ENCODE data around the gene EOLA1.
"Not testable (repeated sequence)": the region's sequence is repeated elsewhere in the genome, so short reads cannot be mapped to it uniquely, and the experiment has no call there.

The EOLA1 gene

GRCh38 chrX:149522916-149523315 is 17.9 kb upstream of the EOLA1 start:
- Mint-ChIP-seq H3K36me3 (no peaks in the 10 kb centered on the region), H3K4me1 (peaks cover 2% of the 10 kb centered on the region), H3K9me3 (no peaks in the 10 kb centered on the region), H3K27me3 (no peaks in the 10 kb centered on the region), H3K4me3 (no peak overlapping the region), H3K27ac (peak overlapping the region; percentile 17)
- DNase-seq (ENCODE audit: low spot score in 2 of 2) (no peak), ATAC-seq (ENCODE audit: low read depth) (no peak)

- not testable (repeated sequence) for H3K4me3 Mint-ChIP-seq, H3K9me3 Mint-ChIP-seq, H3K4me1 Mint-ChIP-seq, H3K36me3 Mint-ChIP-seq, H3K27me3 Mint-ChIP-seq
- peak overlapping the region; percentile 87 for H3K27ac Mint-ChIP-seq
- ATAC-seq (ENCODE audit: low read depth) = peak; percentile 87
- DNase-seq (ENCODE audit: low spot score in 2 of 2) = peak in 1 of 2 donors; percentile 30
Observed at GRCh38 chrX:149525389-149525788, 15.4 kb upstream of the EOLA1 start.

- H3K27me3 Mint-ChIP-seq, H3K4me1 Mint-ChIP-seq, H3K9me3 Mint-ChIP-seq, H3K36me3 Mint-ChIP-seq: not testable (repeated sequence)
- peak overlapping the region; percentile 87 for H3K27ac Mint-ChIP-seq
- DNase-seq (ENCODE audit: low spot score in 2 of 2) (peak in 1 of 2 donors; percentile 28), ATAC-seq (ENCODE audit: low read depth) (peak; percentile 46)
- peak overlapping the region; percentile 53 for H3K4me3 Mint-ChIP-seq
Observed at GRCh38 chrX:149525903-149526302, 14.9 kb upstream of the EOLA1 start.

- peak overlapping the region; percentile 87 for H3K27ac Mint-ChIP-seq
- not testable (repeated sequence) for H3K9me3 Mint-ChIP-seq; H3K27me3 Mint-ChIP-seq; H3K36me3 Mint-ChIP-seq; DNase-seq (ENCODE audit: low spot score in 2 of 2); H3K4me3 Mint-ChIP-seq; ATAC-seq (ENCODE audit: low read depth); H3K4me1 Mint-ChIP-seq
Observed at GRCh38 chrX:149526318-149527033, 14.3 kb upstream of the EOLA1 start.

GRCh38 chrX:149527705-149528104 is 13.1 kb upstream of the EOLA1 start:
- no peaks in the 10 kb centered on the region for H3K27me3 Mint-ChIP-seq
- DNase-seq (ENCODE audit: low spot score in 2 of 2) = no peak
- H3K36me3 Mint-ChIP-seq = no peaks in the 10 kb centered on the region
- no peak overlapping the region for H3K4me3 Mint-ChIP-seq
- ATAC-seq (ENCODE audit: low read depth) = peak; percentile 11
- no peak overlapping the region for H3K27ac Mint-ChIP-seq
- peaks cover 7% of the 10 kb centered on the region for H3K4me1 Mint-ChIP-seq
- no peaks in the 10 kb centered on the region for H3K9me3 Mint-ChIP-seq

GRCh38 chrX:149528381-149528780 is 12.4 kb upstream of the EOLA1 start:
- DNase-seq (ENCODE audit: low spot score in 2 of 2) = no peak
- no peaks in the 10 kb centered on the region for H3K9me3 Mint-ChIP-seq
- H3K4me3 Mint-ChIP-seq = no peak overlapping the region
- H3K27me3 Mint-ChIP-seq = no peaks in the 10 kb centered on the region
- no peaks in the 10 kb centered on the region for H3K36me3 Mint-ChIP-seq
- peaks cover 7% of the 10 kb centered on the region for H3K4me1 Mint-ChIP-seq
- no peak for ATAC-seq (ENCODE audit: low read depth)
- H3K27ac Mint-ChIP-seq = no peak overlapping the region

- no peak overlapping the region for H3K4me3 Mint-ChIP-seq
- peaks cover 8% of the 10 kb centered on the region for H3K4me1 Mint-ChIP-seq
- H3K27ac Mint-ChIP-seq = no peak overlapping the region
- peaks cover 10% of the 10 kb centered on the region for H3K36me3 Mint-ChIP-seq
- H3K27me3 Mint-ChIP-seq = no peaks in the 10 kb centered on the region
- no peaks in the 10 kb centered on the region for H3K9me3 Mint-ChIP-seq
- DNase-seq (ENCODE audit: low spot score in 2 of 2) (no peak), ATAC-seq (ENCODE audit: low read depth) (peak; percentile 81)
Observed at GRCh38 chrX:149531599-149531998, 9.2 kb upstream of the EOLA1 start.

- not testable (repeated sequence) for H3K9me3 Mint-ChIP-seq; DNase-seq (ENCODE audit: low spot score in 2 of 2); H3K36me3 Mint-ChIP-seq; ATAC-seq (ENCODE audit: low read depth); H3K27ac Mint-ChIP-seq; H3K4me3 Mint-ChIP-seq; H3K27me3 Mint-ChIP-seq
- H3K4me1 Mint-ChIP-seq = peaks cover 10% of the 10 kb centered on the region
Observed at GRCh38 chrX:149532868-149533267, 7.9 kb upstream of the EOLA1 start.

- not testable (repeated sequence) for H3K27ac Mint-ChIP-seq; ATAC-seq (ENCODE audit: low read depth); H3K36me3 Mint-ChIP-seq; H3K9me3 Mint-ChIP-seq; DNase-seq (ENCODE audit: low spot score in 2 of 2); H3K27me3 Mint-ChIP-seq; H3K4me3 Mint-ChIP-seq
- H3K4me1 Mint-ChIP-seq = peaks cover 10% of the 10 kb centered on the region
Observed at GRCh38 chrX:149533999-149534398, 6.8 kb upstream of the EOLA1 start.

GRCh38 chrX:149534926-149535602 is 5.7 kb upstream of the EOLA1 start:
- not testable (repeated sequence) for H3K27me3 Mint-ChIP-seq; H3K27ac Mint-ChIP-seq; ATAC-seq (ENCODE audit: low read depth); H3K36me3 Mint-ChIP-seq; DNase-seq (ENCODE audit: low spot score in 2 of 2); H3K4me3 Mint-ChIP-seq; H3K9me3 Mint-ChIP-seq
- H3K4me1 Mint-ChIP-seq = peaks cover 10% of the 10 kb centered on the region

GRCh38 chrX:149537474-149537873 is 3.3 kb upstream of the EOLA1 start:
- not testable (repeated sequence) for DNase-seq (ENCODE audit: low spot score in 2 of 2); H3K27ac Mint-ChIP-seq; H3K36me3 Mint-ChIP-seq; H3K4me1 Mint-ChIP-seq; H3K27me3 Mint-ChIP-seq; H3K9me3 Mint-ChIP-seq; H3K4me3 Mint-ChIP-seq
- peak; percentile 10 for ATAC-seq (ENCODE audit: low read depth)

- Mint-ChIP-seq H3K9me3 (no peaks in the 10 kb centered on the region), H3K27ac (peak overlapping the region; percentile 100), H3K27me3 (no peaks in the 10 kb centered on the region), H3K4me1 (peaks cover 10% of the 10 kb centered on the region), H3K36me3 (peaks cover 10% of the 10 kb centered on the region), H3K4me3 (peak overlapping the region; percentile 96)
- peak; percentile 54 for ATAC-seq (ENCODE audit: low read depth)
- DNase-seq (ENCODE audit: low spot score in 2 of 2) = peak; percentile 64 to 82
Observed at GRCh38 chrX:149539283-149540130, 1.3 kb upstream of the EOLA1 start.

GRCh38 chrX:149540131-149540620 is 636 bp upstream of the EOLA1 start:
- Mint-ChIP-seq H3K4me3 (peak overlapping the region; percentile 96), H3K4me1 (peaks cover 10% of the 10 kb centered on the region), H3K9me3 (no peaks in the 10 kb centered on the region), H3K27ac (peak overlapping the region; percentile 100), H3K27me3 (no peaks in the 10 kb centered on the region), H3K36me3 (peaks cover 7% of the 10 kb centered on the region)
- peak; percentile 41 for ATAC-seq (ENCODE audit: low read depth)
- peak; percentile 65 to 77 for DNase-seq (ENCODE audit: low spot score in 2 of 2)

- DNase-seq (ENCODE audit: low spot score in 2 of 2) (no peak), ATAC-seq (ENCODE audit: low read depth) (no peak)
- Mint-ChIP-seq H3K9me3 (no peaks in the 10 kb centered on the region), H3K27me3 (no peaks in the 10 kb centered on the region), H3K36me3 (peaks cover 2% of the 10 kb centered on the region), H3K4me3 (peak overlapping the region; percentile 96), H3K4me1 (peaks cover 8% of the 10 kb centered on the region), H3K27ac (peak overlapping the region; percentile 100)
Observed at GRCh38 chrX:149541521-149542047, 772 bp downstream of the EOLA1 start.

Measured in memory B cell (primary cell).